ENCODE results near the gene ADO. TPM values are rescaled to one million over a fixed set of nuclear protein-coding genes. Genes with fewer than 3 reads are reported as not detected.

ADO gene
- total and polyA plus RNA-seq, 2 of the 4 experiments (the other 2 are of a cell fraction), result 8.0 to 8.1 TPM

GRCh38 chr10:62795100-62795499, 9.4 kb upstream of the ADO start:
- no peak overlapping the region for H3K18ac ChIP-seq (ENCODE audit: low read depth, low read length)
- intact Hi-C loops (cut with micrococcal nuclease) (no loop called here), dilution Hi-C loops (cut with HindIII; ENCODE audit: low sequenced_read_pairs, unreplicated experiment) (no loop called here), in situ Hi-C loops (cut with MboI; ENCODE audit: low sequenced_read_pairs) (no loop called here)
- H3K79me1 ChIP-seq (ENCODE audit: low read depth in 1 of 2, low read length in 2 of 2), result no peaks in the 10 kb centered on the region
- H3K4ac ChIP-seq (ENCODE audit: low read depth, low read length), result no peak overlapping the region
- H2AFZ ChIP-seq (replicated peaks; ENCODE audit: low read length, poor library complexity), result no peak overlapping the region
- no peak overlapping the region for H3K14ac ChIP-seq (replicated peaks; ENCODE audit: low read depth, low read length)
- H3K4me2 ChIP-seq (ENCODE audit: low read depth, low read length), result no peak overlapping the region
- BruUV-seq (replicated peaks), result no TSS peak
- H3K56ac ChIP-seq (ENCODE audit: extremely low read depth, insufficient read depth, low read length), result no peak overlapping the region
- H4K8ac ChIP-seq (ENCODE audit: low read depth in 2 of 2, low read length in 2 of 2), result no peak overlapping the region
- H3K9ac ChIP-seq (ENCODE audit: low read depth, low read length), result no peak overlapping the region
- H3K9me1 ChIP-seq (ENCODE audit: insufficient read depth, low read length), result no peaks in the 10 kb centered on the region
- no peak overlapping the region for H2BK20ac ChIP-seq (ENCODE audit: low read depth, low read length)
- no peaks in the 10 kb centered on the region for H3K36me3 ChIP-seq (ENCODE audit: control insufficient read depth, insufficient read depth, low read length)
- H2AK5ac ChIP-seq (ENCODE audit: low read depth, low read length), result no peak overlapping the region
- H2BK15ac ChIP-seq (ENCODE audit: low read depth, low read length), result no peak overlapping the region
- H3K9me3 ChIP-seq (ENCODE audit: control insufficient read depth, insufficient read depth, low read length), result no peaks in the 10 kb centered on the region
- no peak overlapping the region for H2BK5ac ChIP-seq (ENCODE audit: low read depth, low read length, poor library complexity, severe bottlenecking)
- no peak for TF ChIP-seq RFX5 (IDR thresholded peaks at IDR 0.05; ENCODE audit: low read depth, low read length)
- TF ChIP-seq ELK1 (IDR thresholded peaks at IDR 0.05; ENCODE audit: borderline replicate concordance, low read depth, low read length), result no peak
- TF ChIP-seq MAZ (IDR thresholded peaks at IDR 0.05; ENCODE audit: borderline replicate concordance, low read depth, low read length), result no peak
- TF ChIP-seq BHLHE40 (IDR thresholded peaks at IDR 0.05; ENCODE audit: low read depth, low read length), result no peak
- TF ChIP-seq FOS (IDR thresholded peaks at IDR 0.05; ENCODE audit: low read depth, low read length), result no peak
- TF ChIP-seq RAD21 (IDR thresholded peaks at IDR 0.05; ENCODE audit: low read length), result no peak
- no peak for TF ChIP-seq POLR2A (IDR thresholded peaks at IDR 0.05; ENCODE audit: low read depth, low read length)
- no peak for TF ChIP-seq NFE2L2 (IDR thresholded peaks at IDR 0.05; ENCODE audit: low read depth, low read length)
- TF ChIP-seq MXI1 (IDR thresholded peaks at IDR 0.05; ENCODE audit: borderline replicate concordance, low read depth, low read length), result no peak
- no peak for TF ChIP-seq SMC3 (IDR thresholded peaks at IDR 0.05; ENCODE audit: low read depth, low read length)
- TF ChIP-seq MAFK (IDR thresholded peaks at IDR 0.05; ENCODE audit: low read depth, low read length), result no peak
- no peak for TF ChIP-seq CEBPB (IDR thresholded peaks at IDR 0.05; ENCODE audit: low read depth, low read length)
- TF ChIP-seq, protein P1, sequence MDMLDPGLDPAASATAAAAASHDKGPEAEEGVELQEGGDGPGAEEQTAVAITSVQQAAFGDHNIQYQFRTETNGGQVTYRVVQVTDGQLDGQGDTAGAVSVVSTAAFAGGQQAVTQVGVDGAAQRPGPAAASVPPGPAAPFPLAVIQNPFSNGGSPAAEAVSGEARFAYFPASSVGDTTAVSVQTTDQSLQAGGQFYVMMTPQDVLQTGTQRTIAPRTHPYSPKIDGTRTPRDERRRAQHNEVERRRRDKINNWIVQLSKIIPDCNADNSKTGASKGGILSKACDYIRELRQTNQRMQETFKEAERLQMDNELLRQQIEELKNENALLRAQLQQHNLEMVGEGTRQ (IDR thresholded peaks at IDR 0.05; ENCODE audit: low read depth, low read length), result no peak
- TF ChIP-seq RCOR1 (IDR thresholded peaks at IDR 0.05; ENCODE audit: insufficient replicate concordance, low read length), result no peak
- TF ChIP-seq CHD1 (IDR thresholded peaks at IDR 0.05; ENCODE audit: low read depth, low read length), result no peak
- no peaks in the 10 kb centered on the region for H3K4me1 ChIP-seq (ENCODE audit: control insufficient read depth, insufficient read depth, low read length)
- ATAC-seq (ENCODE audit: low read depth) (no peak), DNase-seq (no peak)
- peaks cover 21% of the 10 kb centered on the region for H3K27me3 ChIP-seq (ENCODE audit: control insufficient read depth, insufficient read depth, low read length)
- H4K20me1 ChIP-seq (ENCODE audit: insufficient read depth, low read length), result no peaks in the 10 kb centered on the region
- no peak overlapping the region for H2BK120ac ChIP-seq (ENCODE audit: low read depth, low read length)
- no peak overlapping the region for H4K91ac ChIP-seq (ENCODE audit: insufficient read depth, low read depth, low read length)
- ChIA-PET POLR2A (ENCODE audit: unreplicated experiment) (no interaction called here), CTCF (no interaction called here)
- no peak overlapping the region for H3K27ac ChIP-seq (ENCODE audit: insufficient read depth, low read length)
- no peak overlapping the region for H4K5ac ChIP-seq (ENCODE audit: low read depth, low read length)
- no peak overlapping the region for H3K4me3 ChIP-seq (ENCODE audit: insufficient read depth, low read depth, low read length)
- H2AK9ac ChIP-seq (replicated peaks; ENCODE audit: low read depth, low read length, poor library complexity), result no peak overlapping the region
- no peak overlapping the region for H3K23ac ChIP-seq (ENCODE audit: low read depth, low read length)

Measured in IMR-90 (cell line).